ENCODE data around the gene PCDH7.

- TF ChIP-seq CTCF (IDR thresholded peaks at IDR 0.05; ENCODE audit: low read depth, low read length) (no peak), EZH2phosphoT487 (IDR thresholded peaks at IDR 0.05; ENCODE audit: low read depth) (no peak)
Measured at GRCh38 chr4:30671926-30672448, 48.2 kb upstream of the PCDH7 start.

Measured in OCI-LY3 (cell line).